ENCODE data around the gene CABP7.
"Not testable (repeated sequence)": the region's sequence is repeated elsewhere in the genome, so short reads cannot be mapped to it uniquely, and the experiment has no call there.

The CABP7 gene

DNA sequence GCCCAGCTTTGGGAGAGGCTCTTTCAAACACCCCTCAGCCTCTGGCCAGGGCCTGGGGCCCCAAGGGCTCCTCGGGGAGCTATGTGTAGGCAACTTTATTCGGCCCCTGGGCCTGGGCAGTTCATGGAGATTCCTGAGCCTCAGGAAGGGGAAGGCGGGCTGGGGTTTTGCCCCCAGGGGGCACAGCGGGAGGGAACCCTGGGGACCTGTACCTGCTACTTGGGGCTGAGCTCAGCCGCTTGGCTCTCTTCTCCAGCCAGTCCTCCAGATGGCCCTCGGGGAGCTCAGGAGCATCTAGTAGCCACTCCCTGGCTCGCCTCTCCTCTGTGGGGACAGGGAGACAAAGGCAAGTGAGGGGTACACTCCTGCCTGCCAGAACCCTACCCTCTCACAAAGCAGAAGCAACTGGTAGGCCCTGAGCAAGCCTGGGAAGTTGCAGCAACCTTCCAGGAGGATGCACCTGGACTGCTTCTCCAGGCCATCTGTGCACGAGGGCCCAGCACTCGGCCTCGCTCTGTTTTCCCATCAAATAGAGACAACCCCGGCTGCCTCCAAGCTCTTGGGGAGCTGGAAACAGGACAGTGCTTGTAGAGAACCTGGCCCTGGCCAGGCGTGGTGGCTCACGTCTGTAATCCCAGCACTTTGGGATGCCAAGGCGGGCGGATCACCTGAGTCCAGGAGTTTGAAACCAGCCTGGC, 18.5 kb downstream of the CABP7 start:
- no peak for DNase-seq
- TF ChIP-seq GATA1 (IDR thresholded peaks at IDR 0.05; ENCODE audit: low read depth, low read length) (no peak), POLR2A (IDR thresholded peaks at IDR 0.05; ENCODE audit: low read length) (no peak)

- TF ChIP-seq POLR2A (IDR thresholded peaks at IDR 0.05; ENCODE audit: low read length) (no peak), GATA1 (IDR thresholded peaks at IDR 0.05; ENCODE audit: low read depth, low read length) (no peak)
- no peak for DNase-seq
Observed at GRCh38 chr22:29739346-29739875, 19.6 kb downstream of the CABP7 start.

- DNase-seq, result no peak
- TF ChIP-seq POLR2A (IDR thresholded peaks at IDR 0.05; ENCODE audit: low read length), result no peak
- no peak for TF ChIP-seq GATA1 (IDR thresholded peaks at IDR 0.05; ENCODE audit: low read depth, low read length)
Observed at GRCh38 chr22:29740216-29740615, 20.4 kb downstream of the CABP7 start.

DNA sequence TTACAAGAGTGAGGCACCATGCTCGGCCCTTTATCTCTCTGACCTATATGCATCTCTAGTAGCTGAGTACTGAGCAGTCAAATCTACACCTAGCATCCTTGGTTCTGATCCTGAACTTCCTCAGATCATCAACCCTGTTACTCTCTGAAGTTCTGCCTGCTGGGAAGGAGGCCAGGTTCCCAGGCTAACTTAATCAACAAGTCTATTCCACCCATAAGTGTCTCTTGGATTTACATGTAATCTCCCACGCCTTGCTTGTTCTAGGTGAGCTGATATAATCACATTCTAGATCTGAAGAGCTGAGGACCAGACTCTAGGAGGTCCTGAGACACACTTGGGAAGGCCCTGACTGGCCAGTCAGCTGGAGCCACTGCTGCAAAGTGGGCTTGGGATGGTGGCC, 22.1 kb downstream of the CABP7 start:
- DNase-seq, result no peak
- TF ChIP-seq POLR2A (IDR thresholded peaks at IDR 0.05; ENCODE audit: low read length), result no peak
- TF ChIP-seq GATA1 (IDR thresholded peaks at IDR 0.05; ENCODE audit: low read depth, low read length), result no peak

- TF ChIP-seq POLR2A (IDR thresholded peaks at IDR 0.05; ENCODE audit: low read length) (no peak), GATA1 (IDR thresholded peaks at IDR 0.05; ENCODE audit: low read depth, low read length) (no peak)
- DNase-seq, result no peak
Observed at GRCh38 chr22:29742326-29742725, 22.5 kb downstream of the CABP7 start.

GRCh38 chr22:29744902-29745301, 25.1 kb downstream of the CABP7 start:
- TF ChIP-seq GATA1 (IDR thresholded peaks at IDR 0.05; ENCODE audit: low read depth, low read length), result no peak
- TF ChIP-seq POLR2A (IDR thresholded peaks at IDR 0.05; ENCODE audit: low read length), result no peak
- DNase-seq, result no peak

- TF ChIP-seq POLR2A (IDR thresholded peaks at IDR 0.05; ENCODE audit: low read length), result no peak
- TF ChIP-seq GATA1 (IDR thresholded peaks at IDR 0.05; ENCODE audit: low read depth, low read length), result no peak
- DNase-seq, result no peak
Observed at GRCh38 chr22:29747832-29748231, 28.0 kb downstream of the CABP7 start.

DNA sequence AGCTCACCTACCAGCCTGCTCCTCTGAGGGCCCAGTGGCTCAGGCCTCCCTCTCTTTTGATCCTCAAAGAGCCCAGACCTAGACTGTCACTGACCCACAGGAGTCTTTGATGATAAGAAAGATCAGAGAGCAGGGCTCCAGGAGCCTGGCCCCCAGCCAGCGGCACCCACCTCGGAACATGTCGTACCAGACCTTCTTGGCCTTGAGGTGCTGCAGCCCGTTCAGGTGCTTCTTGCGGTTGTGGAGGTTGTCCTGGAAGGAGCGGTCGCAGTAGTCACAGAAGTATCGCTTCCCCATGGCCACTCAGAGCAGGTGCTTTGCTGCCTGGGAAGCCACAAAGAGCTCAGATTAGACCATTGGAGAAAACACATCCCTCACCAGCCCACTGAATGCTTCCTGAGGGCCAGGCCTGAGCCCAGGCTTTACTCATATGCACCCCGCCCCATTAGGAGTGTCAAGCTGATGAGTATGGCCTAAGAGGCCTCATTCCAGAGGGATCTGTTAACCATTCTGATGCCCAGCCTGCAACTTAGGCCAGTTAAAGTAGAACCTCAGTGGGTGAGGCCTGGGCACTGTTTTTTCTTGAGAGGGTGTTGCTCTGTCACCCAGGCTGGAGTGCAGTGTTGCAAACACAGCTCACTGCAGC, 28.6 kb downstream of the CABP7 start:
- TF ChIP-seq POLR2A (IDR thresholded peaks at IDR 0.05; ENCODE audit: low read length) (no peak), GATA1 (IDR thresholded peaks at IDR 0.05; ENCODE audit: low read depth, low read length) (no peak)
- DNase-seq, result no peak

- DNase-seq, result no peak
Observed at GRCh38 chr22:29750029-29750428, 30.2 kb downstream of the CABP7 start.

DNA sequence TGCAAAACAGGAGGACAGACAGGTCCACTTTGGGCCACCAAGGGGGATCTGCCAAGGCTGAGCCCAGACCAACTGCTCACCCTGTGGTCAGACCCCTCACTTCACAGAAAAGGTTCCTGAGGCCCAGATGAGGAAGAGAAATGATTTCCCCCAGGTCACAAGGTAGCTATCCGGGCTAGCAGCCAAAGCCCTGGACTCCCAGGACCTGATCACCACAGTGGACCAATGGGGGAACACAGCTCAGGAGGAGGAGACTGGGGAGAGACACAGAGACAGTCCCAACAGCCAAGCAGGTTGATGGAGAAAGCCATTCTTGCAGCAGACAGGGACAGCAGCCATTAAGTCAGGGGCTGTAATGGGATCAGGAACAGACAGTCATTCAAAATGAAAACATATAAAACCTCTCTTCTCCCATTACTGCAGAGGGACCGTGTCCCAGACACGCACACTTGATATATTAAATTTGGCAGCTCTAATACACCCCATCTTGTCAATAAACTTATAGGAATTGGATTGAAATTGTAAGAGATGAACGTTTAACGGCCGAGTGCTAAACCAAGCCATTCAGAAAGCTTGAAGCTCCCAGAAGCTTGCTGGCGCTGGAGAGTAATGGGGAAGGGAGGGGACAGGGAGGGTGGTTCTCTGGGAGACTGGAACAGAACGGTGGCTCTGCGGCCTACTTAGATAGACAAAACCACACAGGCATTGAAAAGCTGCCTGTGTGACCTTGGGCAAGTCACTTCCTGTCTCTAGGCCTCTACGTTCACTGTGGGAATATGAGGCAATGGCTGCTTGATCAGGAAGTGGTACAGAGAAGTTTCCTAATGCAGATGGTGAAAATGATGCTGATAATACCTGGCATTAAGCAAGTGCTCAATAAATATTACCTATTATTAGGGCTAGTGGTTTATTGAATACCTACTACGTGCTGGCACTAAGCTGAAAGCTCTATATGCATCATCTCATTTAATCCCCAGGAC, 31.0 kb downstream of the CABP7 start:
- TF ChIP-seq POLR2A (IDR thresholded peaks at IDR 0.05; ENCODE audit: low read length) (no peak), GATA1 (IDR thresholded peaks at IDR 0.05; ENCODE audit: low read depth, low read length) (no peak)
- DNase-seq, result no peak

More at GRCh38 chr22:29750029-29750428, 30.2 kb downstream of the CABP7 start:
- no peak for TF ChIP-seq POLR2A (IDR thresholded peaks at IDR 0.05; ENCODE audit: low read length)
- TF ChIP-seq GATA1 (IDR thresholded peaks at IDR 0.05; ENCODE audit: low read depth, low read length), result no peak

- TF ChIP-seq GATA1 (IDR thresholded peaks at IDR 0.05; ENCODE audit: low read depth, low read length) (no peak), POLR2A (IDR thresholded peaks at IDR 0.05; ENCODE audit: low read length) (no peak)
- DNase-seq, result no peak
Observed at GRCh38 chr22:29751669-29752068, 31.9 kb downstream of the CABP7 start.

GRCh38 chr22:29753808-29754657, 34.2 kb downstream of the CABP7 start:
- TF ChIP-seq GATA1 (IDR thresholded peaks at IDR 0.05; ENCODE audit: low read depth, low read length), result no peak
- TF ChIP-seq POLR2A (IDR thresholded peaks at IDR 0.05; ENCODE audit: low read length), result no peak
- DNase-seq, result no peak

DNA sequence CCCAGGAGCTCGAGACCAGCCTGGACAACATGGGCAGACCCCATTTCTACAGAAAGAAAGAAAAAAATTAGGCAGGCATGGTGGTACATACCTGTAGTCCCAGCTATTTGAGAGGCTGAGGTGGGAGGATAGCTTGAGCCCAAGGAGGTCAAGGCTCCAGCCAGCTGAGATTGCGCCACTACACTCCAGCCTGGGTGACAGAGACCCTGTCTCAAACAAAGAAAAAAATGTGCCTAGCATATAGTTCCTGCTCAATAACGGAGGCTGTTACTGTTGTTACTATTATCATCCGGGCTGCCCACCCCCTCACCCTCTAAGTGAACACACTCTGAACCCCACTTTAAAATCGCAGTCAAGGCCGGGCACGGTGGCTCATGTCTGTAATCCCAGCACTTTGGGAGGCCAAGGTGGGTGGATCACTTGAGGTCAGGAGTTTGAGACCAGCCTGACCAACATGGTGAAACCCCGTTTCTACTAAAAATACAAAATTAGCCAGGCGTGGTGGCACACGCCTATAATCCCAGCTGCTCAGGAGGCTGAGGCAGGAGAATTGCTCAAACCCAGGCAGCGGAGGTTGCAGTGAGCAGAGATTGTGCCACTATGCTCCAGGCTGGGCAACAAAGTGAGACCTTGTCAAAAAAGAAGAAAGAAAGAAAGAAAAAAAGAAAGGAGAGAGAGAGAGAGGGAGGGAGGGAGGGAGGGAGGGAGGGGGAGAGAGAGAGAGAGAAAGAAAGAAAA, 35.0 kb downstream of the CABP7 start:
- not testable (repeated sequence) for DNase-seq
